Testis (tissue), 3 donors: ENCODE measurements around the gene ARL10. TPM values are rescaled to one million over a fixed set of nuclear protein-coding genes. Genes with fewer than 3 reads are reported as not detected.

Experiments used
- DNase-seq: peaks from one replicate; pipeline ENCODE4 v3.0.0-alpha.2; 2019
- H3K27ac ChIP-seq, 2 donors: fragments of 200-600 bp; sonication (generic); one replicate each; pipeline ENCODE4 v1.5.1; 2019
- H3K27me3 ChIP-seq: fragments of 200-600 bp; sonication (generic); one replicate; pipeline ENCODE4 v1.5.1; 2019
- H3K36me3 ChIP-seq: fragments of 200-600 bp; sonication (generic); one replicate; pipeline ENCODE4 v1.5.1; 2017; ENCODE audit warnings: low read depth; ENCODE audit errors: missing control alignments
- H3K4me1 ChIP-seq: fragments of 200-600 bp; sonication (generic); one replicate; pipeline ENCODE4 v1.5.1; 2019
- H3K4me3 ChIP-seq, 2 donors: fragments of 200-600 bp; sonication (generic); one replicate each; pipeline ENCODE4 v1.5.1; 2017 to 2019
- H3K9me3 ChIP-seq: fragments of 200-600 bp; sonication (generic); one replicate; pipeline ENCODE4 v1.5.1; 2017
- CTCF ChIP-seq, 3 experiments: fragments of 450-650 bp in 2 of 3; fragments of 200-600 bp in 1 of 3; sonication (generic) in 1 of 3; IDR thresholded peaks; one replicate each; pipeline ENCODE4 v1.5.1; 2016 to 2019; ENCODE audit warnings: antibody characterized with exemption in 3 of 3, mild to moderate bottlenecking in 2 of 3, moderate library complexity in 1 of 3
- POLR2A ChIP-seq: fragments of 450-650 bp; IDR thresholded peaks from one replicate; pipeline ENCODE4 v1.6.1; 2017; ENCODE audit warnings: antibody characterized with exemption, mild to moderate bottlenecking, moderate library complexity
- WGBS, 2 donors: methylation state at CpG; one replicate each; pipeline ENCODE4 v1.1.5; 2018; 5-methylcytosine and 5-hydroxymethylcytosine counted together
- intact Hi-C: fragments of 100-400 bp; cut with DNase I; formaldehyde crosslinking; loops from one replicate; pipeline ENCODE4 v1.15.1; 2023; ENCODE audit warnings: low total_unique reads
- polyA plus RNA-seq: library from polyadenylated mRNA; stranded (reverse); fragments of 350-450 nt; fragmentation: Illumina TruSeq; extraction: RNeasy Lipid Tissue Mini Kit (QIAGEN cat#74804); gene quantifications from one replicate; pipeline ENCODE4 v1.2.3, GENCODE V29; 2014; ENCODE audit warnings: low read depth, low replicate concordance; ENCODE audit not compliant: insufficient read depth
- total RNA-seq, 2 donors: library from RNA; depleted of rRNA; stranded (reverse); fragments of >200 nt; gene quantifications; one replicate each; pipeline ENCODE4 v1.2.3, GENCODE V29; 2016

Gene ARL10
- total and polyA plus RNA-seq, 3 donors from 2014 or later: 5.8 to 8.9 (median 8.3) TPM

GRCh38 chr5:176368726-176369125 lies 3.4 kb downstream of the ARL10 start:
- Histone ChIP-seq H3K36me3 (no peaks in the 10 kb centered on the region), H3K4me3 (no peak overlapping the region), H3K27ac (no peak overlapping the region), H3K9me3 (no peaks in the 10 kb centered on the region), H3K27me3 (no peaks in the 10 kb centered on the region), H3K4me1 (peaks cover 16% of the 10 kb centered on the region)
- 95 to 96% methylated on average over 11 of the region's 13 CpGs for WGBS, 2 donors
- no peak for TF ChIP-seq CTCF (IDR thresholded peaks at IDR 0.05)
- no peak for TF ChIP-seq POLR2A
- intact Hi-C loops: no loop called here
- DNase-seq: no peak

DNA sequence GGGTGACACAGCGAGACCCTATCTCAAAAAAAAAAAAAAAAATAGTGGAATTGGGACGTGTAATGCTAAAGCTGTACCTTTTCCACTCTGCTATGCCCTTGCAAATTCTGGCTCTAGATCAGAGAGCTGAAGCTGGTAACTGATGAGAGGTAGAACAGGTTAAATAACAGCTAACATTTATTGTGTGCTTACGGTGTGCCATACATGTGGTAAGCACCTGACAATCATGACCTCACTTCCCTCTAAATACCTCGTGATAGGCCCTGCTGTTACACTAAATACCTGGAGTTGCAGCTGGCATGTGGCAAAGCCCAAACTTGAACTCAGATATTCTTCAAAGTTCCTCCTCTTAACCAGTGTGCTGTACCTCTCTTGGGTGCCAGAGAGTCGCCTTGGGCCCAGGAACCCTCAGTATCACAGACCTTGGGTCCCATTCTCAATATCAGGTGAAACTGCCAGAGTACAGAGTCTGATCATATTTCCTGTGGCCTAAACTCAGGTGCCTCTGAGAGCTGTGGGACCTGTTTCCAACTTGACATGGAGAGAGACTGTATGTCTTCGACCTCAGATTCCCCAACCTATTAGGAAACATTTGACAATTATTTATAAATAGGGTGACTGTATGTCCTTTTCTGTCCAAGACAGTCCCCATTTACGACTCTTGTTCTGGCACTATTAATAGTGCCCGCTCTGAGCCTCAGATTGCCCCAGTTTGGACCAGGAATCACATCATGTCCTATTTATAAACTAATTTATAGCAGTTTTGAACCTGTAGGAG lies 4.8 kb downstream of the ARL10 start:
- Histone ChIP-seq H3K27me3 (no peaks in the 10 kb centered on the region), H3K4me1 (peaks cover 19% of the 10 kb centered on the region), H3K36me3 (no peaks in the 10 kb centered on the region), H3K27ac (no peak overlapping the region), H3K9me3 (no peaks in the 10 kb centered on the region), H3K4me3 (no peak overlapping the region)
- intact Hi-C loops: no loop called here
- WGBS, 2 donors: 87 to 89% methylated on average over 8 of the region's 8 CpGs
- DNase-seq: no peak
- no peak for TF ChIP-seq CTCF (IDR thresholded peaks at IDR 0.05)
- TF ChIP-seq POLR2A: no peak

DNA sequence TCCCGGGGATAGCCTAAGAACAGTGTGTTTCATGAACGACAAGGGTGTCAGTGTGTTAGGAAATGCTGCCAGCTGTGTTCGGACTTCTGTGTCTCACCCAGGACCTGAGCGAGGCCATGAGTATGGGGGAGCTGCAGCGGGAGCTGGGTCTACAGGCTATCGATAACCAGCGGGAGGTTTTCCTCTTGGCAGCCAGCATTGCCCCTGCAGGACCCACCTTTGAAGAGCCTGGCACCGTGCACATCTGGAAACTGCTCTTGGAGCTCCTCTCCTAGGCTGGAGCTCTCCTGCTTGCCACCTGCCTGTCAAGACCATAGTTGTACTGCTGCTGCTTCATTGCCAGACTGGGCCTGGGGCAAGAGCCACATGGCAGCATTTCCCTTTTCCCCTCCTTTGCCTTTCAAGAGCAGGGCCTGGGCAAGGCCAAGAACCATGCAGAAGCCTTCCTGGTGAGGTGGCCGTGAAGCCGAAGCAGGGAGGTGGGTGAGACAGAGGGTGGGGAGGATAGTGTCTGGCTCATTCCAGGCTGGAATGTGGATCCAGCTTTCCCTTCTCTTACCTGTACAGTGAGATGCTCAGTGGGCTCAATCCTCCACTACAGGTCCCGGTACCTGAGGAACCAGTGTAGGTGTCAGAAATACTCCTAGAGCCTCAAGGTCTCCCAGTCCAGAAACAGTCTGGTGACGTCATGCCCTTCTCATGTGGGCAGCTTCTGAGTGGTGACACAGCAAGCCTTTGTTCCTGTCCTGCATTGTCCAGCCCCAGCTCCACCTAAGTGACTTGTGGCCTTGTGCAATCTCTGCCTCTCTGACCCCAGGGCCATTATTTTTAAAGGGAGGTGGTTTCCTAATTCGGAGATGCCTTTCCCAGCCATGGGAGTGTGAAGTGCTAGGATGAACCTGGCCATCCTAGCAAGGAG lies 6.6 kb downstream of the ARL10 start:
- no peaks in the 10 kb centered on the region for H3K27me3 ChIP-seq
- H3K27ac ChIP-seq: peak overlapping the region in 1 of 2 donors; percentile 38
- no peak overlapping the region for H3K4me3 ChIP-seq
- intact Hi-C loops: no loop called here
- WGBS, 2 donors: 70 to 83% methylated on average over 12 to 13 of the region's 13 CpGs
- peak; percentile 77 for DNase-seq
- no peaks in the 10 kb centered on the region for H3K9me3 ChIP-seq
- H3K36me3 ChIP-seq: no peaks in the 10 kb centered on the region
- no peak for TF ChIP-seq POLR2A
- no peak for TF ChIP-seq CTCF (IDR thresholded peaks at IDR 0.05)
- H3K4me1 ChIP-seq: peaks cover 19% of the 10 kb centered on the region

DNA sequence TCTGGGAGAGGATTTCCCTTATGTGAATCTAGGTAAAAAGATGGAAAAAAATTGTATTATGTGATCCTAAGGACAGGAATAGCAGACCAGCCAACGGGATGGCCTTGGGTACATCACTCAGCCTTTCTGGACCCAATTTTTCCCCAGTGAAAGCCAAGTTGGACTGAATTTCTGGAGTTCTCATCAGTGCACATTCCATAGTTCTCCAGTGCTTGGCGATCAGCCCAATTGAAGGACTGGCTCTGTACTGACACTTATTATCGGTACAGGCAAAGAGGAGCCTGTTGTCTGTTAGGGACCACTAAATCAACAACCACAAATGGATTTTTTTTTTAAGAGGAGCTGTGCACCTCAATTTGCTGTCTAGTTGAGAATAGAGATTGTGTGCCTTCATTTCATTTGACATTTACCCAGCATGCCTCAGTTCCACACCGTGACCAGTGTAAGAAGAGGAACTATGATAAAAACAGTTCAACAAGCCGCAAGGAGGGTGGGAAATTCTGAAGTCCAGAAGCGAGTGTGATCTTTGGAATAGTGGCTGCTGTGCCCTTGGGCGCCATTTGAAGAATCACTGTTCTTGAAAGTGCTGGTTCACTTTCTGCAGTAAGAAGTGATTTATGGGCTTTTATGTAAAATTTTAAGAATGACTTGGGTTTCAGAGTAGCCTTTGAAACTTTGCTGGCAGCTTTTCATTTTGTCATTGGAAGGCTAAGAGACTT lies 8.0 kb downstream of the ARL10 start:
- Histone ChIP-seq H3K27ac (peak overlapping the region in 1 of 2 donors; percentile 38), H3K4me1 (peaks cover 19% of the 10 kb centered on the region), H3K9me3 (no peaks in the 10 kb centered on the region), H3K27me3 (no peaks in the 10 kb centered on the region), H3K36me3 (no peaks in the 10 kb centered on the region), H3K4me3 (no peak overlapping the region)
- 64 to 65% methylated on average over 7 of the region's 7 CpGs for WGBS, 2 donors
- TF ChIP-seq POLR2A (no peak), CTCF (IDR thresholded peaks at IDR 0.05) (no peak)
- intact Hi-C loops: no loop called here
- peak; percentile 75 for DNase-seq
